ENCODE results near the gene SLC9A4.

DNA sequence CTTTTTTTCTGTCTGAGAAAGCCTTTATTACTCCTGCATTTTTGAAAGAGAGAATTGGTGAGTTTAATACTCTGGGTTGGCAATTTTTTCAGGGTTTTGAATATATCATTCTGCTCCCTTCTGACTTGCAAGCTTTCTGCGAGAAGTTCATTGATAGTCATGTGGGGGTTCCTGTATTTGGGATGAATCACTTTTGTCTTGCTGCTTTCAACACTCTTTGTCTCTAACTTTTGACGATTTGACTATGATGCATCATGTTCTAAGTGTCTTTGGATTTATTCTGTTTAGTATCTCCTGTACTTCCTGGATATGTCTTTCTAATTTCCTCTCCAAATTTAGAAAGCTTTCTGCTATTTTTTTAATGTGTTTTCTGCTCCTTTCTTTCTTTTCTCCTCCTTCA is 105.3 kb downstream of the SLC9A4 start:
- TF ChIP-seq, protein P1, sequence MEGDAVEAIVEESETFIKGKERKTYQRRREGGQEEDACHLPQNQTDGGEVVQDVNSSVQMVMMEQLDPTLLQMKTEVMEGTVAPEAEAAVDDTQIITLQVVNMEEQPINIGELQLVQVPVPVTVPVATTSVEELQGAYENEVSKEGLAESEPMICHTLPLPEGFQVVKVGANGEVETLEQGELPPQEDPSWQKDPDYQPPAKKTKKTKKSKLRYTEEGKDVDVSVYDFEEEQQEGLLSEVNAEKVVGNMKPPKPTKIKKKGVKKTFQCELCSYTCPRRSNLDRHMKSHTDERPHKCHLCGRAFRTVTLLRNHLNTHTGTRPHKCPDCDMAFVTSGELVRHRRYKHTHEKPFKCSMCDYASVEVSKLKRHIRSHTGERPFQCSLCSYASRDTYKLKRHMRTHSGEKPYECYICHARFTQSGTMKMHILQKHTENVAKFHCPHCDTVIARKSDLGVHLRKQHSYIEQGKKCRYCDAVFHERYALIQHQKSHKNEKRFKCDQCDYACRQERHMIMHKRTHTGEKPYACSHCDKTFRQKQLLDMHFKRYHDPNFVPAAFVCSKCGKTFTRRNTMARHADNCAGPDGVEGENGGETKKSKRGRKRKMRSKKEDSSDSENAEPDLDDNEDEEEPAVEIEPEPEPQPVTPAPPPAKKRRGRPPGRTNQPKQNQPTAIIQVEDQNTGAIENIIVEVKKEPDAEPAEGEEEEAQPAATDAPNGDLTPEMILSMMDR (IDR thresholded peaks at IDR 0.05) = no peak
- TF ChIP-seq EZH2 (IDR thresholded peaks at IDR 0.05; ENCODE audit: borderline replicate concordance, insufficient read depth, low read depth, low read length, poor library complexity, severe bottlenecking) = no peak

Measured in B cell (primary cell).